Activated T-cell treated with anti-CD3 and anti-CD28 coated beads, Interleukin-2, amount 50 U/mL, for 1 hour (primary cell): ENCODE measurements around the gene FBRS.
"Not testable (repeated sequence)": the region's sequence is repeated elsewhere in the genome, so short reads cannot be mapped to it uniquely, and the experiment has no call there.

ENCODE experiments used
- DNase-seq: peaks from one replicate; pipeline ENCODE4 v3.0.0-alpha.2; 2020

FBRS gene

GRCh38 chr16:30700491-30700890 lies 42.3 kb downstream of the FBRS start:
- no peak for DNase-seq

- DNase-seq, result no peak
These were observed 42.7 kb downstream of the FBRS start for GRCh38 chr16:30700971-30701370.

- not testable (repeated sequence) for DNase-seq
These were observed 44.8 kb downstream of the FBRS start for GRCh38 chr16:30703071-30703470.

- DNase-seq, result no peak
These were observed 45.7 kb downstream of the FBRS start for GRCh38 chr16:30703971-30704370.

GRCh38 chr16:30706046-30706445 lies 47.8 kb downstream of the FBRS start:
- DNase-seq, result no peak

GRCh38 chr16:30710971-30711370 lies 52.7 kb downstream of the FBRS start:
- no peak for DNase-seq

GRCh38 chr16:30711712-30712111 lies 53.5 kb downstream of the FBRS start:
- no peak for DNase-seq

- no peak for DNase-seq
These were observed 57.7 kb downstream of the FBRS start for GRCh38 chr16:30715750-30716445.

- no peak for DNase-seq
These were observed 61.9 kb downstream of the FBRS start for GRCh38 chr16:30720086-30720485.
